Activated CD8-positive, alpha-beta memory T cell treated with anti-CD3 and anti-CD28 coated beads for 48 hours (primary cell): ENCODE data around the gene LPCAT1.
"Not testable (repeated sequence)": the region's sequence is repeated elsewhere in the genome, so short reads cannot be mapped to it uniquely, and the experiment has no call there.

Source experiments
- DNase-seq, 3 experiments: peaks; one replicate each; pipeline ENCODE4 v3.0.0-alpha.2; 2020; ENCODE audit warnings: low read depth in 2 of 3, low spot score in 2 of 3

Gene LPCAT1

DNA sequence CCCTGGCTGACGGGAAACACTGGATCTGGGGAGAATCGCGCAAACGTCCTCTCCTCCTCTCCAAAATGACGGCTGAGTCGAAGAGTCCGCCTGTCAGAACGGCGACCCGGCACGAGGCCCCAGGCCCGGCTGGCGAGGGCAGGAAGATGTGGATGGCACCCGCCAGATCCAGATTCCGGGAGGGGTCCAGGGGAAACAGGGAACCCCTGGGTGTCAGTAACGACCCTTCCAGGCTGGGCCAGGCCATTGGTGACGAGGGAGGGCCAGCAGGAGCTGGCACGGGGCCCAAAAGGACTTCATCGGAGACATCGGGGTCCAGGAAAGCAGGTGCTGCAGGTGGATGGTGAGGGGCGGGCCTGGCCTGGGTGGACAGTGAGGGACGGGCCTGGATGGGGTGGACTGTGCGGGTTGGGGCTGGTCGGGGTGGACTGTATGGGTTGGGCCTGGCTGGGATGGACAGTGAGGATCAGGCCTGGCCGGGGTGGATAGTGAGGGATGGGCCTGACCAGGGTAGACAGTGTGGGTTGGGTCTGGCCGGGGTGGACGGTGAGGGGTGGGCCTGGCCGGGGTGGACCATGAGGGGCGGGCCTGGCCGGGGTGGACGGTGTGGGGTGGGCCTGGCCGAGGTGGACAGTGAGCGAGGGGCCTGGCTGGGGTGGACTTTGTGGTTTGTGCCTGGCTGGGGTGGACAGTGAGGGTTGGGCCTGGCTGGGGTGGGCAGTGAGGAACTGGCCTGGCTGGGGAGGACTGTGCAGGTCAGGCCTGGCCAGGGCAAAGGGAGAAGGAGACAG is 92.5 kb downstream of the LPCAT1 start:
- no peak for DNase-seq

DNA sequence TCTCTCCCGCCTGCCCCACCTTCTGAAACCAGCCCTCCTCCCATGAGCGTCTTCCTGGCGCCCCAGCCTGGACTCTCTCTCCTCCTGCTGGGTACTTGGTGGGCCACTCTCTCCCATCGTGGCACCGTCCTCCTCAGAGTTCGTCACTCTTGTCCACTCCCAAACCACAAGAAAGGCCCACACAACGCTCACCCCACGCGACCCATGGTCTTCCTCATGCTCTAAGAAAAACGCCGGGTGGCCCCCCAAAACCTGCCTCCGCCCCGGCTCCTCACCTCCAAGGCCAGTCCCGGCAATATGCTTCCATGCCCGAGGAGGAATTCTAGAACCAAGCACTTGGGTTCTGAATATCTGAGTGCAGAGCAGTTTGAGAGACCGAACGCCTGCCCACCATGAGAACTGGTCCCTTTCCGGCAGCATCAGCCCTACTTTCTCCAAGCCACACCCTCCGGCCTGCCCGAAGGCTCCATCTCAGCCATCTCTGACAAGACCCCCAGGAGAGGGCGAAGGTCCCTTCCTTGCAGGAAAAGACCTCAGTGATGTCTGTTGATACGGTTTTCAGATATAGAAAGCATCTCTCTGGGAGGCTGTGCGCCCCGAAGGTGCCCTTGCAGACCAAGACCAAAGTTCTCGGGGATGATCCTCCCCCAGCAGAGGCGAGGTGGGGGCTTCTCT is 93.5 kb downstream of the LPCAT1 start:
- DNase-seq, result no peak

DNA sequence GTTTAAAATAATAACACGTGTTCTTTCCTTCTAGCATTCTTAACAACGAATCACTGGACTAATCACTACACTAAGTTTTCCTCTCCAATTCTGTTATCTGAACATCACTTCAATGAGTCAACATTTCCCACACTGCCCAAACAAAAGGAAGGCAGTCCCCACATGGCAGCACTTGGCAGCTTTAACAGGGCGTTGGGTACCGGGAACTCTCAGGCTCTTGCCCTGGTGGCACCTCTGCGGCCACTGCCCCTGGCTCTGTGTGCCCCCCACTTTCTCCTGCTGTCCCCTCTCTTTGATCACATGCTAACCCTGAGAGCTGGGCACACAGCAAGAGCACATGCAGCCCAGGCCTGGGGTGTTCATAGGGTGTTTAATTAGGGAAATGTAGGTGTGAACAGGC is 94.3 kb downstream of the LPCAT1 start:
- DNase-seq, result no peak

DNA sequence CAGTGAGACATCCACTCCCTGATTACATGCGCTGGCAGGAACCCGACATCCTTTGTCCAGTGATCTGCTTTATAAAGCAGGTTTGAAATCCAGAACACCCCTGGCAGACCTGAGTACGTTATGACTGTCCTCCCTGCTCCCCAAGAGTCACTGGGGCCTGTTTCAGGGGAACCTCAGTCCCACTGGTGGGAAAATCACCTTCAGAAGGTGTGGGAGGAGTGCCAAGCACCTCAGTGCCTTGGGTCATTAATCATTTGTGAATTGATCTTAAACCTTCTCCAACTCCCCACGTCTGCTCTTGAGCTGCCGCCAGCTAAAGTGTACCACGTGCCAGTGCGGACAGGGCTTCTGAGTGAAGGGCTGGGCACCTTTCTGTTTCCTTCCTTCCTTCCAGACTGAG is 94.7 kb downstream of the LPCAT1 start:
- no peak for DNase-seq

DNA sequence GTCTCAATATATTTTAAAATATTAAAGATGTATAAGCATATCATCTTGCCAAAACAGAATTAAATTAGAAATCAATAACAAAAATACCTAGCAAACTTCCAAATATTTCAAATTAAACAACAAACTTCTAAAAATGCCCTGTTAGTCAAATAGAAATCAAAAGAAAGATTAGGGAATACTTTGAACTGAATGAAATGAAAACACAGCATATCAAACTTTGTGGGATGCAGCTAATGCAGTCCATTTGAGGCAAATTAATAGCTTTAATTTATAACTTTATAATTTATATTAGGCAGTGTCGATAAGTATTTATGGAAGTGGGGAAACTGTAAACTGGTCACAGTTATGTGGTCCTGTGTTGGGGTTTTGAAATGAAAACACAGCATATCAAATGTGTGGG is 95.7 kb downstream of the LPCAT1 start:
- DNase-seq, result no peak

DNA sequence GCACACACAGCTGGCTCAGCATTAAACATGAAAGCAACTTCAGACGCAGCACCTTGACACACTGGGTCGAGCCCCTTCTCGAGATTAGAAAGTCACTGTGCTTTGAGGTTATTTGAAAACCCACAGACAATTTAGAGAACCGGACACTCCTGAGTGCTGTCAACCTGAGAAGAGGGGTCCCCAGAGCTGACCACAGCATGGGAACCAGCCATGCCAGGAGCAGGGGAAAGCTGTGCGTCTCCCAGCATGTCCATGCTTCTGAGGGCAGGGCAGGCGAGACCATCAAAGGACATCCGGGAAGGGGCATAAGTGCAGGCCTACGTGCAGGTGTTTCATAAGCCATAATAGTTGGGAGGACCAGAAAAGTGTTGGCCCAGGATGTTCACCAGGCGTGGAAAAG is 99.0 kb downstream of the LPCAT1 start:
- no peak for DNase-seq

DNA sequence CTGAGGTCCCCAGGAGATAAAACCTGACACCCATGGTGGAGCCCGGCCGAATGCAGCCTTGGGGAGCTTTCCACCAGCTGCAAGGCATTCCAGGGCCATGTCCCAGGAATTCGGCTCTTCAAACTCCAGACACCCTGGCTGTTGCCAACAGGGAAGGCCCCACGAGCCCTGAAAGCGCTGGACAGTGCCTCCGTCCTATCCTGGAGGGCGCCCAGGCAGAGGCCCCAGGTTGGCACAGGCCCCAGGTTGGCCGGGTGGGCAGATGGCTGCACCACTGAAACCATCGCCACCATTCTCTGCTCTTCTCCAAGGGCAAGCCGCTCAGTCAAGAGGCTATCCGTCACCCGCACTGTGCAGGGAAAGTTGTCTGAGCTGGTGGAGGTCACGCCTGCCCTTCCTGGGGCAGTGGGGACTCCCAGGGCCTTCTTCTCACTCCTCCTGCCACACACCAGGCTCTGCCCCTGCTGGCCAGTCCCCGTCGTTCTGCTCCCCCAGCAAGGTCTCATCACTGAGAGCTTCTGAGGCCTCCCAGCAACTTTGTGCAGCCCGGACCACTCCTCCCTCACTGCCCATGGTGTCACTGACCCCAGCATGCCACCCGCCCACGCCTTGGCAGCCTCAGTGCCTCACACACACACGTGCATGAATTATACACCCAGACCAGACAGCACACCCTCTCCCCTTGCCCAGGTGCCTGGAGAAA is 99.7 kb downstream of the LPCAT1 start:
- no peak for DNase-seq

DNA sequence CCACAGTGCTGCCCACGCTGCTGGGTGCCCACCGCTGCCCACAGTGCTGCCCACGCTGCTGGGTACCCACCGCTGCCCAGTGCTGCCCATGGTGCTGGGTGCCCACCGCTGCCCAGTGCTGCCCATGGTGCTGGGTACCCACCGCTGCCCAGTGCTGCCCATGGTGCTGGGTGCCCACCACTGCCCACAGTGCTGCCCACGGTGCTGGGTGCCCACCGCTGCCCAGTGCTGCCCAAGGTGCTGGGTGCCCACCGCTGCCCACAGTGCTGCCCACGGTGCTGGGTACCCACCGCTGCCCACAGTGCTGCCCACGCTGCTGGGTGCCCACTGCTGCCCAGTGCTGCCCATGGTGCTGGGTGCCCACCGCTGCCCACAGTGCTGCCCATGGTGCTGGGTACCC is 101.2 kb downstream of the LPCAT1 start:
- not testable (repeated sequence) for DNase-seq

DNA sequence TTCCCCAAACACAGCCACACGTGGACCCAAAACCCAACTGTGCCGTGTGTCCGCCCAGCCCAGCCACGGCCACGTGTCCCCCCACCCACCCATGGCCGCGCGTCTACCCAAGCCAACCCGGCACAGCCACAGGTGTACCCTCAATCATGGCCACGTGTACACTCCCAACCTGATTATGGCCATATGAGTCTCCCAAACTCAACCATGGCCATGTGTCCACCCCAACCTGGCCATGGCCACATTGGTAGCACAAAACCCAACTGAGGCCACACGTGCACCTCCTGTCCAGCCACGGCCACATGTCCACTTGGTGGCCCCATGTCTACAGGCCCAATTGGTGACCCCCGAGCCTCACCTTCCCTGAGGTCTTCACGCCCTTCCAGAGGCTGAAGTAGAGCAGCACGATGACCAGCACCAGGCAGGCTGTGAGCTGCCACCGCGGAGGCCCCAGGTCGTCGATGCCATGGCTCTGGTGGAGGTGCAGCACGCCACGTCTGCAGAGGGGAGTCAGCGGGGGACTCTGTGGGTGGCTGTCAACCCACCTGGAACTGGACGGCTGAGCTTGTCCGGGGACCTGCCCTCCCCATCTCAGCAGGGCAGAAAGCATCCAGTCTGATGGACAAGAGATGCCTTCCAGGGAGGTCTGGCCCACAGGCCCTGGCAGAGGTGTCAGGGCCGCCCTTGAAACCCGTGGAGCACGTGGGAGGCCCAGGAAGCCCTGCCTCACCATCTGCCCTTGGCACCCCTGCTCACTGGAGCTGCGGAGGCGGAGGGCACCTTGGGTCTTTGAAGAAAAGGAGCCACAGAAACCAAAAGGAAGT is 102.0 kb downstream of the LPCAT1 start:
- no peak for DNase-seq

DNA sequence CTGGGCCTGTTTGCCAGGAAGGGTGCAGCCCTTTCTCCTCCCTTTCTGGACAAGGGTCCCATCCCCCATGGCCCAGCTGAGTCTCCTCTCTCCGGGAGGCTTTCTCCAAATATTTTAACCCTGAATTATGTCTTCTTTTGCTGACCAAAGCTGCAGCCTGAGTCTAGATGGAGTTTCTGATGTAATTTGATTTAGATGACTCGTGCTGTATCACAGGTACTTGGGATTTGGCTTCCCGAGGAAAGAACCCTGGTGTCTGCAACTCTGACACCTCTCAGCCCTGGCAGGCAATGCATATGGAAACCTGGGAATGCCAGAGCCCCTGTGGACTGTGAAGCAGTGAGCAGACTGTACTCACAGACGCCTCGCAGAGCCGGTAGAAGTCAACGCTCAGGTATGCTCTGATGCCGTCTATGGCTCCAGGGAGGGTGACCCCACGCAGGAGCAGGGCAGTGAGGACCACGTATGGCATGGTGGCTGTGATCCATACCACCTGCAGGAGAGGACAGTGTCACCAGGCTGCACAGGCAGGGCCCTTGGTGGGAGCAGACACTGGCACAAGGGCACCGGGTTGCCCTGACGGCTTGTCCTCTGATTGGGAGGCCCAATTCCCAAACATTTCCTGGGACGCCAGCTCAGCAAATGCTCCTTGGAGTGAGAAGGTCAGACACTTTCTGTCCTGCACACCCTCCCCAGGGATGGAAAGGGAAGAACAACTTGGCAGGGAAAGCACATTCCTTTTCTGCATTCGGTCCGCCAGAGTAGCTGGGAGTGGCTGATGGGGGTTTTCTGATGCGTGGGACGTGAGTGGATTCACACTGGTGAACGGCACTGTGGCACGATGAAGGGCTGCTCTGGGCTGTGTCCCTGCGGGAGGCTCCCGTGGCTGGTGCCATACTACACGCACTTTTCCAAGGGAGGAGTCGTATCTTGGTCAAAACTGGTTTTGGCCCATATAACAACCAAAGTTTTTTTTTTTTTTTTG is 103.3 kb downstream of the LPCAT1 start:
- no peak for DNase-seq

DNA sequence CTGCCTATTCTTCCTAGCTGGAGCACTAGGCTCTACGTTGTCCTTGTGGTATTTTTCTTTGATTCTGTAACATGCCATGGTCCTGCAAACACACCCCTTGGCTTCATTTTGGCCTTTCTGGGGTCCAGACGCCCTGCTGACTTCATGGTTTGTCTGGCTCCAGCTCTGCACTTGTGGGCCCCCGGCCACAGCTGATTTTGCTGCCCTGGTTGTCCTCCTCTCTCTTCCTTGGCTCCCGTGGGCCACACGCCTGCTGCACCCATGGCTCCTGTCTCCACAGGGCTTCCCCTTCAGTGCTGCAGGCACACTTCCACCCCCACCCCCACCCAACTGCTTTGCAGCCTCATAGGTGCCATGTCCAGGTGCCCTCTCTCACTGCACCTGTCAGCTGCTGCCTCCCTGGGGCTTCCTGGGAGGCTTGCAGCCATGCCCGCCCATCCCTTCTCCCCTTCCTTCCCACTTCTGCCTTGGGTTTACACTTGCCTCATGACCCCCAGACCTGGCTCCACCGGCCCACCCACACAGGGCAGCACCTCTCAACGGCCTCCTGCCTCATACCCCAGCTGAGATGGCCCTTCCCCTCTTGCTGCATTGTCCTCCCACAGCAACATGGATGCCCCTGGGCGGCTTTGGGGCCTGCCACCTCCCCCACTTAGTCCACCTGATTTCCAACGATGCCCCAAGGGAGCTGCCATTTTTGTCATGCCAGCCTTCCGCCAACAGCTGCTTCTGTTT is 104.1 kb downstream of the LPCAT1 start:
- no peak for DNase-seq

DNA sequence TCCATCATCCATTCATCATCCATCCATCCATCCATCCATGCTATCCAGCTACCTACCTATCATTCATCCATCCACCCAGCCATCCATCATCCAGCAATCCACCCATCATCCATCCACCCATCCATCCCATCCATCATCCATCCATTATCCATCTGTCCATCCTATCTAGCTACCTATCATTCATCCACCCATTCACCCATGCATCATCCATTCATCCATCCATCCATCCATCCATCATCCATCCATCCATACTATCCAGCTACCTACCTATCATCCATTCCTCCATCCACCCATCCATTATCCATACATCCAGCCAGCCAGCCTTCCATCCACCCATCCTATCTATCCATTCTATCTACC is 104.9 kb downstream of the LPCAT1 start:
- no peak for DNase-seq

DNA sequence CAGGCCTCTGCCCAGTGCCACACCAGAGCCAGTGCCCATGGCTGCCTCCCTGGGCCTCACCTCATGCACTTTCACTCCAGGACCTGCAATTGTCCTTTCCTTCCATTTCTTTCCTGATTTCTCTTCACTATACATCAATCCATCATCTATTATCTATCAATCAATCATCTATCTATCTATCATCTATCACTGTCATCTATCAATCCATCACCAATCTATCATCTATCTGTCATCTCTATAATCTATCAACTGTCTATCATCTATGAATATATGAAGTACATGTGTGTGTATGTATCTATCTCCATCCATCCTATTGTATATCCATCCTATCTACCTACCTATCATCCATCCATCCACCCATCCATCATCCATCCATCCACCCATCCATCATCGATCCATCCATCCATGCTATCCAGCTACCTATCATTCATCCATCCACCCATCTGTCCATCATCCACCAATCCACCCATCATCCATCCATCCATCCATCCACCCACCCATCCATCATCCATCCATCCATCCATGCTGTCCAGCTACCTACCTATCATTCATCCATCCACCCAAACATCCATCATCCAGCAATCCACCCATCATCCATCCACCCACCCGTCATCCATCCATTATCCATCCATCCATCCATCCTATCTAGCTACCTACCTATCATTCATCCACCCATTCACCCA is 105.4 kb downstream of the LPCAT1 start:
- no peak for DNase-seq

DNA sequence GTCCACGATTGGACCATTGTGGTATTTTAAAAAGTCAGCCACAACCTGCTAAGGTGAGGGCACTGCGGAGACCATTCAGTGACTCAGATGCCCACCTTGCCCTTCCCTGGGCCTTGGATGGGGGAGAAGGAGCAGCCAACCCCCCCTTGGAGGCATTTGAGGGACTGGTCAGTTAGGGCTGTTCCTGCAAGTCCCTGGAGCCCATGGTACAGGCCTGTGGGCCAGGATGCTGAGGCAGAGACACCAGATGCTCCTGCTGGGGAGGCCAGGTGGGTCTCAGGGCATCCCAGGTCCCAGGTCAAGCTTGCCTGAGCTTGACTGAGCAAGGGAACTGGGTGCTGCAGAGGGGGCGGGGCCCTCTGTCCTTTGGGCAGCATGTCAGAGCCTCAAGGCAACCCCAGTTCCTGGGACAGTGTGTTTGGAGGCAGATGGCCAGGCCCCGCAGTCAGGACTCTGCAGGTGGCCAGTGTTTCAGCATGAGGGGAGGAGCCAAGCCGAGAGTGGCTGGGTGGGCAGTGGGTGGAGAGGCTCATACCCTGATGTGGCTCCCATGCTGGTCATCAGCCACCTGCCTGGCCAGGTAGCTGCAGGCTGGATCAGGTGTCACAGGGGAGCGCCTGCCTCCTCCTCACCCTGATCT is 106.1 kb downstream of the LPCAT1 start:
- no peak for DNase-seq

DNA sequence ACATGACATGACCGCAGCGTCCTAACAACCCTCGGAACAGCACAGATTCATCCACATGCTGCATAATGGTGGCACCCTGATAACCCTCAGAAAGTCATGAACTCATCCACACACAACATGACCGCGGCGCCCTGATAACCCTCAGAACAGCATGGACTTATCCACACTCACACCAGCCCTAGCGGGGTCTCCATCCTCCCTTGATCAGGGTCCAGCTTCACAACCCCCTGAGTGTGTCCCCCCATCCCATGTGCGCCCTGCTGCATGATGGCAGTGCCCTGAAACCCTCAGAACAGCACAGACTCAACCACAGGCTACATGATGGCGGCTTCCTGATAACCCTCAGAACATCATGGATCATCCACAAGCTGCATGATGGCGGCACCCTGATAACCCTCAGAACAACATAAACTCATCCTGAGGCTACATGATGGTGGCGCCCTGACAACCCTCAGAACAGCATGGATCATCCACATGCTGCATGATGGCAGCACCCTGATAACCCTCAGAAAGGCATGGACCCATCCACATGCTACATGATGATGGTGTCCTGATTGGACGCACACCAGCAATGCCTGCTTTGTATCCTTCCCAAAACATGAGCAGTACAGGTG is 106.8 kb downstream of the LPCAT1 start:
- DNase-seq, result no peak

DNA sequence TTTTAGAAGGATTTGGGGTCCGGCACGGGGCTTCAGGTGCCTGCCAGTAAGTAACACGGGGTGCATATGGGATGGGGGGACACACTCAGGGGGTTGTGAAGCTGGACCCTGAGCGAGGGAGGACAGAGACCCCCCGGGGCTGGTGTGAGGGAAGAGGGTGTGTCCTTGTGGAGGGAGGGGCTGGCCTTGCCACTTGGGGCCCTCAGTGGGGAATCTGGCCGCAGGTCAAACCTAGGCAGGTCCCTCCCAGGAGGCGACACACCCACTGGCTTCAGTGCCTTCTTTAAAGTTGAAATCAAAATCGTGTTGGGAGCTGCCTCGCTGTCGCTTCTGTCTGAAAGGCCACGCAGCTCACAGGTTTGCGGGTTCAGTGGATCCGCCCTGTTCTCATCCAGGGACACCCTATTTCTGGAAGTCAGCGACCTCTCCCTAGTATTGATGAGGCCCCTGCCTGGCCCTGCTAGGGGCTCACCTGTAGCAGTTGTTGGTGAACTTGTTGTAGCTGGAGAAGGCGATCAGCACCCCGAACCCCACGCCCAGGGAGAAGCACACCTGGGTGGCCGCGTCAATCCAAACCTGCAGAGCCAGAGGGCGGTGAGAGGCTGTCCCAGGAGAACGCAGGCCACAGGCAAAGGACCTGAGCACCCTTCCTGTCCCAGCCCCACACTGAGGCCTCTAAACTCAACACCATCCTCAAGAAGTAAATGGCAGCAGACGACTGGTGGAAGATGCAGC is 108.0 kb downstream of the LPCAT1 start:
- no peak for DNase-seq

DNA sequence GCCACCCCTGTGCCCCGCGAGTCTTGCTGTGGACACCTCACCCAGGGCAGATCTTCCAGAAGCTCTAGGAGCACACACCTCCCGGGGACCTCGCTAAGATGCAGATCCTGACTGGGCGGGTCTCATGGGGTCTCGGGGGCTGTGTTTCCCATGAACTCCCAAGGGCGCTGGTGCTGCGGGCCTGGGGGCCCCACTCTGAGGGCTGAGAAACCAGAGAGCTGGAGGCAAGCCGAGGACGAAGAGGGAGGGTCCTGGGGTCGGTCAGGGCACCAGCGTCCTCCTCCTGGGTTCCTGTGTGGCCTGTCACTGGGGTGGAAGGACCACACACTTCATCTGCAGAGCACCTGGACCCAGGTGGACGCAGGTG is 108.7 kb downstream of the LPCAT1 start:
- no peak for DNase-seq
